GM18526 (cell line): ENCODE data around the gene GIPC2.

ENCODE experiments used
- POLR2A ChIP-seq: IDR thresholded peaks from 3 replicates; pipeline ENCODE4 v1.6.1; 2011; ENCODE audit not compliant: insufficient read length; ENCODE audit errors: extremely low read depth

GIPC2 gene, protein sequence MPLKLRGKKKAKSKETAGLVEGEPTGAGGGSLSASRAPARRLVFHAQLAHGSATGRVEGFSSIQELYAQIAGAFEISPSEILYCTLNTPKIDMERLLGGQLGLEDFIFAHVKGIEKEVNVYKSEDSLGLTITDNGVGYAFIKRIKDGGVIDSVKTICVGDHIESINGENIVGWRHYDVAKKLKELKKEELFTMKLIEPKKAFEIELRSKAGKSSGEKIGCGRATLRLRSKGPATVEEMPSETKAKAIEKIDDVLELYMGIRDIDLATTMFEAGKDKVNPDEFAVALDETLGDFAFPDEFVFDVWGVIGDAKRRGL

DNA sequence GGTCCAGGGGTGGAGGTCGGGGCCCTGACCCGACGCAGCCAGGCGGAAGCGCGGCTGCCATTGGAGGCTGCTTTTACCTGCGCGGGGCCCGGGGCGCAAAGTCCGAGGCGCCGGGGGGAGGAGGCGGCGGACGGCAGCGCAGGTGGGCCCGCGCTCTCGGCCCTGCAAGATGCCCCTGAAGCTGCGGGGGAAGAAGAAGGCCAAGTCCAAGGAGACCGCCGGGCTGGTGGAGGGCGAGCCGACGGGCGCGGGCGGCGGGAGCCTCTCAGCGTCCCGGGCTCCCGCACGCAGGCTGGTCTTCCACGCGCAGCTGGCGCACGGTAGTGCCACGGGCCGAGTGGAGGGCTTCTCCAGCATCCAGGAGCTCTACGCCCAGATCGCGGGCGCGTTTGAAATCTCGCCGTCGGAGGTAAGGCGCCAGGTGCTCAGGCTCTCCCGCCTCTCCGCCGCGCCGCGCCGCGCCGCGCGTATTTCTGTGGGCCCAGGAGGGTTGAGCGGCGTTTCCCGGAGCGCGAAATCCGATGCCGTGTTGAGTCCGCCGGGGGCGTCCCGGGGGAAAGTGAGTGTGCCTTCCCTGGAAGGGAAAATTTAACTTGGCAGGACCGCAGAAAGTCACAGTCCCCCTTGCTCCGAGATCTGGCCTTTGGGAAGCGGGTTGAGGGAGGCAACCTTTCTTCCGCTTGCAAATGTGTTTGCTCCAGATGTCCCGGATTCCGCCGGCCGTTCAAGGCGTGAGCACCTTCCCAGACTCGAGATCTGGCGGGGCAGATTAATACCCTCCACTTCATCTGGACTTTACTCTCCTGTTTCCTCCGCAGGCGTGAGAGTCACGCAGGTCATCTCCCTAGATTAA is at the start of gene GIPC2:
Gene GIPC2, plus strand, starts transcription at position 41 of the 853 bp plus-strand sequence. Its CDS starts 129 bp downstream, at position 170.
- TF ChIP-seq POLR2A: no peak

DNA sequence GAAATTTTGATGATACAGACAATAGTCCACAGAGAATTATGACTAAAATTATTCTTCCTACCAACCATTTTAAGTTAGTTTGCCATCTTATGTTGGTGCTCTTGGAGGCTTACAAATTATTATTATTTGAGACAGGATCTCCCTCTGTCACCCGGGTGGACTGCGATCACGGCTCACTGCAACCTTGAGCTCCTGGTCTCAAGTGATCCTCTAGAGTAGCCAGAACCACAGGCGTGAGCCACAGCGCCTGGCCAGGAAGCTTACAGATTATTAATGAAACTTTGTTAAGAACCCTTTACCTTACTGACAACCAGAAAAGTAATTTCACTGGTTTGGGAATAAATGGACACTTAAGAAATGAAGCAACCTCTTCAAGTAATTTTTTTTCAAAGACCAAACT is 49.0 kb upstream of the GIPC2 start:
- TF ChIP-seq POLR2A: no peak

DNA sequence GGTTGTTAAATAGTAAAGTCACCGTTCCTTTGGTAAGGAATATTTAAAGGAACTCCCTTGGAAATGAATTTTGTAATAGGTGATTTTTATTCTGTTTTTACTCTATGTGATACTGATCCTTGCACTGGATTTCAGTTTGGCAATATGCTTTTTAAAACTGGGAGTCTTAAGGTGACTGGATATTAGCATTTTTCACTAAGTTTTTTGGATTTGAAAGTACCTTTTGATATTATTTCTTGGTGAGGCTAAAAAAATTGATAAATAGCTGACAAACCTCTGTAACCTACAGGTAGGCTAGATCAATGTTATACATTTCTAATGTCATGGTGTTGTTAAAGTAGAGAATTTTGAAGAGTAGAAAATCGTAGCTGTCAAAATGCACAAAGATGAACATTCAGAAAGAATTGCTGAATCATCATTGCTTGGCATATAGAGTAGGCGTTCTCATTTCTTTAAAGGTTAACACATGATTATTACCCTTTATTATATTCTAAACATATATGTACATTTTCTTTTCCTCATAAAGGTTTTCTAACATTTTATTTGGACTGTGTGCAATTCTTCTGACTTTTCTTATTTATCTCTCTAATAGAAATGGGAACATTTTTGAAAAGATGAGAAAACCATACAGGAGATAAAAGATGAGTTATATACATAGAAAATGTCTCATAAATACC is 42.6 kb upstream of the GIPC2 start:
- TF ChIP-seq POLR2A: no peak

DNA sequence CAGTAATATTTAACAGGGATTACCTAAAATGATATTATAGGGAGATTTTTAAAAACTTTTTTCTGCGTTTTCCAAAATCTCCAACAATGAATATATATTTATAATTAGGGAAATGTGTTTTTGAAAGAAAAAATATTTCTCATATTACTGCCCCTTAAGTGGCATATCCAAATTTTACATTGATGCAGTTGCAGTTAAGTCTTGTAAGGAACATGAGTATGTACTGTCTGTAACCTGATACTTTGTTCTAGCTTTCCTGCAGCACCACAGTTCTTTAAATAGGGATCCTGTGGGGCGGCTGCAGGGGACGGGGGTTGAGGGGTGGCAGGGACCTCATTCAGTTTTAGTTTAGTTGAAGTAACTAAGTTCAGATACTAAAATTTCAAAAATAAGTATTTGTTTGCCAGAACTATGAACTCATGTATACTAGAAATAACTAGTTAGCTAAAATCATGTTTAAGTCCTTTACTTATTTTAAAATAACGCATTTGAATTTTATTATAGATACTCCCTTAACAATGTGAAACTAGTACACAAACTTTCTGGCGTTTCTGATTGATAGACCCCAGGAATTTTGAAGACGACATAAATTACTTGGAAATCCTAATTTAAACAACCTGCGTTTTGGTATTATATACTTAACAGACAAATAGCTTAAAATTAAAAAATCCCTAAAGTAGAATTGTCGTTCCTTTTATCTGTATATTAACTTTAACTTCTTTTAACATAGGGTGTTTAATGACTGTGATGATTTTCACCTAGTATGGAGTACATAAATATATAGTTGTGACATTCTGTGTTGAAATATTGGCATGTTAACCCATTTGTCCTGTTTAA is 41.7 kb upstream of the GIPC2 start:
- TF ChIP-seq POLR2A: peak; percentile 89

DNA sequence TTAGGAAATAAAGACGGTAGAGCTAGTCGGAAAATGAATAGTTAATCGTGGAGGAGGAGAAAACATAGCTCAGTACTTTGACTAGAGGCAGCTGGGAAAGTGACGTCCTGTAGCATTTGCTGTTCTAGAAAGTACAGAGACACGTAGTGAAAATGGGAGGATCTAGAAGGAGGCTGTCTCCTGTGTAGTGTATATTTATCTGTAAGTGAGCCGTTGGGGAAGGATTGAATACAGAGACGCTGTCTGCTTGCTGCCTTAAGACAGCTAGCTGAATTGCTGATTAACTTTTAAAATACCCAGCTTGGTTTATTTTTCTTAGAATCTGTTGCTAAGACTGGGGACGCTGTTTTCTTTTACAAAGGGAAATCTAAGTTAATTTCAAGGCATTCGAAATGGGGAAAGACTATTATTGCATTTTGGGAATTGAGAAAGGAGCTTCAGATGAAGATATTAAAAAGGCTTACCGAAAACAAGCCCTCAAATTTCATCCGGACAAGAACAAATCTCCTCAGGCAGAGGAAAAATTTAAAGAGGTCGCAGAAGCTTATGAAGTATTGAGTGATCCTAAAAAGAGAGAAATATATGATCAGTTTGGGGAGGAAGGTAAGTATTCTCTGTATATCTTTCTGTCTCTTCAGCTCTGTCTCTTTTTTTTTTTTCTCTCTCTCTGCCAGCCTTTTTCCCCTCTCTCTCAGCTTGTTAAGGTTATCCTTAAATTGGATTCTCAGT is 40.9 kb upstream of the GIPC2 start, which contains the start of gene DNAJB4:
Gene DNAJB4, plus strand, starts transcription at position 221 of the 729 bp plus-strand sequence. Its CDS starts 172 bp downstream, at position 393.
- peak; percentile 64 for TF ChIP-seq POLR2A

DNA sequence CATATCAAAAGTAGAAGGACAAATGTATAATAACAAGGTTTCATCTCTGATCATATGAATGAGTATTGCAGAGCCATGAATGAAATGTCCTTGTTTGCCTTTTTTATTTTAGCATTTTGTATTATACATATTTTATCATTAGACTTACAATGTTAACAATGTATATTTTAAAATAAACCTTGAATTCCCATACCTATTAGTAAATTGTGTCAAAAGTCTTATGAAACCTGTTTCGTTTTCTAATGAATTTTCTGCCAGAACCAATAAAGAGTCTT is 40.4 kb upstream of the GIPC2 start:
- no peak for TF ChIP-seq POLR2A

DNA sequence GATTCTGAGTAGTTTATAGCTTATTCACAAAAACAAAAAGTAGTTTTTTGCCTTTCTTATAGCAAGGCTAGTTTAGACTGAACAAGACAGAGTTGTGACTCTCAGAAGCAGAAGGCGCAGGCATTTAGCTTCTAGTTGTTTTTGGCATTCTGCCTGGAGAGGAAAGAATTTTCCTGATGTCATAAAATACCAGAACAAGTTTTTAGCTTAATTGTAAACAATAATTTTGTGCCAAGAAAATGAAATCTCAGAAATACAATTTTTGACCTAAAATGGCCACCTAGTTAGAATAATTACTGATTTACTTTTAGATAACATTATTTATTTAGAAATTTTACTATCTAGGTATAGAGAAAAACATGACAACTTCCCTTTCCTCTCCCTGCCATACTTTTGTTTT is 40.0 kb upstream of the GIPC2 start:
- TF ChIP-seq POLR2A: no peak

DNA sequence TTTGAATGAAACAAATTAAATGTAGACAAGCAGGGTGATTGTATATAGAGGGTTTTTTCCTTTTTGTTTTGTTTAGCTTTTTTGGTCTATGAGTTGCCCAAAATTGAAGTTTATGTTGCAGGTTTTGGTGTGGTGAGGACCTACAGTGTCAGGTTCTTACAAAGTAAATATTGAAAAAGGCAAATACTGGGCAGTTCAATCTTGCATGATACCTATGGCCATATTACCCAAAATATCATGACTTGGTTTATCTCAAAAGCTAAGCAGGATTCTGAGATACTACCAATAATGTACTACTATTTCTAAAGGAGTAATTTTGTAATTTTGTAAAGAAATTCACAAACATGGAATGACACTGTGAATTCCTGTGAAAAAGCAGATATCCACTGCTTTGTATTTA is 39.2 kb upstream of the GIPC2 start:
- no peak for TF ChIP-seq POLR2A

DNA sequence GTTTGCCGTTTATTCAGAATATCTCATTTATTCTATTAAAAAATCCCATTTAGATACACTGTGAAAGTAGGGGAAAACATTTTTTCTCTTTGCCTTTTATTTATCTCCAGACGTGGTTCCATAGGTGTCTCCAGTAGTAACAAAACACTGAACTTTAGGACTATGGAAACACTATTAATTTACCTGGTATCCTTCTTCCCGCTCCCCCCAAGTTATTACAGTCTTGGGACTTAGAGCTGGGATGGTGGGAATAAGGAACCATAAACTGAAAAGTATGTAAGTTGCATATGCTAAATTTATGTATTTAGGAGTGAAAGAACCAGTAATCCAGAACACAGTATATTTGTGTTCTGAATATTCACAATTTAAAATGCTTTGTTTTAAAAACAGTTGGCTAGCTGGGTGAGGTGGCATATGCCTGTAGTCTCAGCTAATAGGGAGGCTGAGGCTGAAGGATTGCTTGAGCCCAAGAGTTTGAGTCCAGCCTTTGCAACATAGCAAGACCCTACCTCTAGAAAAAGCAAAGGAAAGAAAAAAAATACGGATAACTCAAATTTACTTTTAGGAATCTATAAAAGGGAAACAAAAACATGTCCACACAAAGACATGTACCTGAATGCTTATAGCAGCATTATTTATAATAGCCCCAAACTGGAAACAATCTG is 38.0 kb upstream of the GIPC2 start:
- no peak for TF ChIP-seq POLR2A

DNA sequence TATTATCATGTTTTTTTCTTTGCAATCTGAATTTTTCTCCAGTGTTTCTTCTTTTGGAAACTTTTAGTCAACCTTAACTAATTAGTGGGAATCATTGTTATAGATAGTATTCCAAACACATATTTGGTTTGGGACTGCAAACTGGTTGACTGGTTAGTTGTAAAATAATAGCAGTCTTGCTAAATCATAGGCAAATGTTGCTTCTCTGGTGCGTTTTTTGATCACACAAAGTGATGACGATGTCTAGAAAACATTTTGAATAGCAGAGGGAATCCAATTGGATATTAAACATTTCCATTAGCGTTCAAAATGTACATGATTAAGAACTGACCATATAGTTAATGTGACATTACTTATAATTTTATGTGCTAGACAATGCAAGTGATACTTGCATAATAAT is 36.5 kb upstream of the GIPC2 start:
- TF ChIP-seq POLR2A: no peak

DNA sequence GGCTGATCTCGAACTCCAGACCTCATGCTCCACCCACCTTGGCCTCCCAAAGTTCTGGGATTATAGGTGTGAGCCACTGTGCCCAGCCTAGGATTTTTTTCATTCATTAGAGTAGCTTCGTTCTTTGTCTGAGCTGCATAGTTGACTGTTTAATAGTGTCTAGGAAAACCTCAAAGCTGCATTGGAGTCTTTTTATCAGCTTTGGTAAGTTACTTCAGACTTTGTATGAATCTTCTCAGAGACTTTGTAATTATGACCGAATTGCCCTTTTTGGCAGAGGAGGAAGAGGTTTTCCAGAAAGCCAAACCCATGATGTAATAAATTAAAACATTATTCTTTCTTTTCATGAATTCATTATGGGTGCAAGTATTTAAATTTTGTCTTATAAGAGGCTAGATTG is 35.9 kb upstream of the GIPC2 start:
- TF ChIP-seq POLR2A: no peak

DNA sequence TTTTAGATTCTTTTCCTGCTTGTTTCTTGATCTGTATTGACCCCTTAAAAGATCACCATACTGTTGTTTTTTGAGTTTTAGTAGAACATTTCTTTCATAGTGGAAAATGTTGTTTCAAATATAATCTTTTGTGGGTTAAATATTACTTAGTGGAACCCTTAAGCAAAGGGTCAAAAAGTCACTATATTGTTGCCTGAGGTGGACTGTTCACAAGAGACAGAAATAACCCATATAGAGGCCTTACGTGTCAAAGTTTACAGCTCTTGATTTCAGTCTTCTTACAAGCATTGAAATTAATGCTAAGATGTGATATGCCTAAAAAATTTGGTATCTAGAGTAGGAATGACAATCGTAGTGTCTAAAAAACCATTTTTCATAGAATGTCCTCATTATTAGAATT is 34.7 kb upstream of the GIPC2 start:
- no peak for TF ChIP-seq POLR2A

DNA sequence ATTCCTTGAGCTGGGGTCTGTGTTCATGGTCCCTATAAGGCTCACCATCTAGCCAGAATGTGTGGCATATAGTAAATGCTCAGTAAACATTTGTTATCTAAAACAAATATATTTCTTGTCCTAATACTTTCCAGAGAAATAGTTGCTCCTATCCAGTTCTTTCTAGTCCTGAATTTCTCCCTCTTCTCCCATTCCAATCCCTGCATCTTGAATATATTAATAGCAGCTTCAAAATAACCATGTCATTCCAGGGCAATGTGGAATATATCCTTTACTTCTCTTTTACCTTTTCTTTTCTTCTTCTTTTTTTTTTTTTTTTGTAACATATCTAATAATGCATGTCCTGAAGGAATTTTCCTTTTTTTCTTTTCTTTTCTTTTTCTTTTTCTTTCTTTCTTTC is 30.6 kb upstream of the GIPC2 start:
- no peak for TF ChIP-seq POLR2A

DNA sequence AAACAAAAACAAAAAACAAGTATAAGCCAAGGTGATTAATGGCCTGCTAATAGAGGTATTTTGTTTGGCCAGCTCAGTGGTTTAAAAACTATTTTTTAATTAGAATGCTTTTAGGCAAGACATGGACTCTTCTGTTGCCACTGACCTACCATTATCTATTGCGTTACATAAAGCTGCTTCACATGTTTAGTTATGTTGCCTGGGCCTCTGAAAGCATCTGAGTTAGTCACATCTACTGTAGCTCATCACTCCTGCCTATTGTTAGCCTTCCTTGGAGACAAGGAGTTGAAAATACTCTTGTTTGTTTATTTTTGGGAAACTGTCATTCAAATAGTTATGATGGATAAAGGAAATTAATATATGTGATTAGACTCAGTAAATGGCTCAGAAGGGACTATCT is 26.7 kb upstream of the GIPC2 start:
- TF ChIP-seq POLR2A: no peak

DNA sequence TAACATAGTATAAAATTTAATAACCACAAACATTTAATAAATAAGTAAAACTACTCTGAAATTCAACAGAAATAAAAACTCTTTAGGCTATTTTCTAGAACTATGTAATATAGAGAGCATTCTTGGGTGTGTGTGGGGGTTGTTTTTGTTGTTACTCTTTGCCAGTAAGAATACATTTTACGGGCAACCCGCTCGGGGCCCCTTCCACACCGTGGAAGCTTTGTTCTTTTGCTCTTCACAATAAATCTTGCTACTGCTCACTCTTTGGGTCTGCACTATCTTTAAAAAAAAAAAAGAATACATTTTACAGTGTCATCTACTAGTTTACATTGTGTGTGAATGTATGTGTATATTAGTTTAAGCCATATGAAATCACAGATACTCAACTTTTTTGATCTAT is 16.0 kb upstream of the GIPC2 start:
- TF ChIP-seq POLR2A: no peak
